Nucleus accumbens (tissue), 56 donors: ENCODE data around the gene IBA57.

Experiments used
- DNase-seq, 56 donors: peaks; one replicate each; lab custom pipeline; 2025; lab: John Stamatoyannopoulos, UW

Gene IBA57

GRCh38 chr1:228165372-228166169 lies at the start of gene IBA57:
Gene IBA57 (plus strand): TSS chr1:228165804. CDS start chr1:228165817, 13 bp downstream.
- peak; percentile 81 to 100 (median 99) for DNase-seq

- no peak for DNase-seq
These were observed 48.3 kb upstream of the IBA57 start for GRCh38 chr1:228117335-228117734.

- no peak for DNase-seq
These were observed 47.6 kb upstream of the IBA57 start for GRCh38 chr1:228118040-228118439.

- DNase-seq, result no peak
These were observed 45.3 kb upstream of the IBA57 start for GRCh38 chr1:228120351-228120750.

- DNase-seq, result no peak
These were observed 44.6 kb upstream of the IBA57 start for GRCh38 chr1:228120857-228121489.

- no peak for DNase-seq
These were observed 42.6 kb upstream of the IBA57 start for GRCh38 chr1:228122921-228123441.

GRCh38 chr1:228123505-228123904 lies 42.1 kb upstream of the IBA57 start:
- no peak for DNase-seq

- DNase-seq, result no peak
These were observed 40.4 kb upstream of the IBA57 start for GRCh38 chr1:228125185-228125584.

- no peak for DNase-seq
These were observed 33.8 kb upstream of the IBA57 start for GRCh38 chr1:228131766-228132165.

- DNase-seq, result no peak
These were observed 31.0 kb upstream of the IBA57 start for GRCh38 chr1:228134591-228134990.

- DNase-seq, result no peak
These were observed 28.7 kb upstream of the IBA57 start for GRCh38 chr1:228136901-228137300.

GRCh38 chr1:228139406-228139930 lies 26.1 kb upstream of the IBA57 start:
- no peak for DNase-seq

- DNase-seq, result peak; percentile 68 to 100 (median 98)
These were observed 25.5 kb upstream of the IBA57 start, which contains the start of gene GUK1 for GRCh38 chr1:228139931-228140723. Gene GUK1 (plus strand): TSS chr1:228140279. CDS start chr1:228140303, 24 bp downstream.

- no peak for DNase-seq
These were observed 24.8 kb upstream of the IBA57 start for GRCh38 chr1:228140724-228141225.

- DNase-seq, result peak in 1 of 56 donors; percentile 30
These were observed 24.2 kb upstream of the IBA57 start for GRCh38 chr1:228141226-228142044.

GRCh38 chr1:228142155-228142691 lies 23.4 kb upstream of the IBA57 start:
- DNase-seq, result no peak

- DNase-seq, result peak in 3 of 56 donors; percentile 26 to 40 (median 29)
These were observed 22.9 kb upstream of the IBA57 start for GRCh38 chr1:228142701-228143136.

- no peak for DNase-seq
These were observed 22.0 kb upstream of the IBA57 start for GRCh38 chr1:228143480-228144192.
